Pancreas (tissue), 10 donors: ENCODE data around the gene NXN. TPM values are rescaled to one million over a fixed set of nuclear protein-coding genes. Genes with fewer than 3 reads are reported as not detected.

Source experiments
- ATAC-seq, 4 donors: fragments of 200-7000 bp; cut with Tn5 transposase; one replicate each; pipeline versions ENCODE4 v1.8.0 to v1.9.1; 2020; ENCODE audit warnings: mild to moderate bottlenecking in 4 of 4, moderate library complexity in 4 of 4
- DNase-seq, 6 donors: peaks; one replicate each; pipeline ENCODE4 v3.0.0-alpha.2; 2020
- FAIRE-seq: peaks from 2 replicates; lab custom pipeline; 2012; peaks lifted over from hg19 to GRCh38; lab: Jason Lieb, UNC
- H3K27ac ChIP-seq, 4 donors: fragments of 200-600 bp; sonication (generic); 1 replicate in 3 of 4; 2 replicates in 1 of 4; pipeline versions ENCODE4 v1.5.0 to v1.8.0; 2020
- H3K27me3 ChIP-seq, 4 donors: fragments of 200-600 bp; one replicate each; pipeline ENCODE4 v1.8.0; 2021
- H3K36me3 ChIP-seq, 3 donors: fragments of 200-600 bp; sonication (generic) in 1 of 3; one replicate each; pipeline versions ENCODE4 v1.5.0 to v1.8.0; 2020 to 2021
- H3K4me1 ChIP-seq, 3 donors: fragments of 200-600 bp; one replicate each; pipeline ENCODE4 v1.8.0; 2021
- H3K4me3 ChIP-seq, 4 donors: fragments of 200-600 bp; sonication (generic) in 2 of 4; one replicate each; pipeline versions ENCODE4 v1.5.0 to v1.8.0; 2020 to 2021
- H3K9me3 ChIP-seq, 4 donors: fragments of 200-600 bp; one replicate each; pipeline ENCODE4 v1.8.0; 2021
- whole genome bisulfite sequencing, 2 donors: extraction: QIAGEN DNeasy Blood & Tissue Kit; methylation state at CpG; one replicate each; pipeline ENCODE4 v1.1.7; 2013; 5-methylcytosine and 5-hydroxymethylcytosine counted together
- intact Hi-C, 3 donors: fragments of 100-400 bp; cut with DNase I; formaldehyde crosslinking; loops; one replicate each; pipeline versions ENCODE4 v1.11.1 to v1.14.2; 2022
- polyA plus RNA-seq, 2 donors: library from polyadenylated mRNA; stranded (reverse); fragments of 200-250 nt; gene quantifications; one replicate each; pipeline ENCODE4 v1.2.3, GENCODE V29; 2013
- total RNA-seq, 6 donors: library from RNA; stranded (reverse); fragmentation: NEBNext Ultra II Directional in 4 of 6; extraction: Animal tissue kit (Norgen Biotek cat#: 25700) in 4 of 6; gene quantifications; one replicate each; pipeline versions ENCODE4 v1.2.1 to v1.2.4, GENCODE V29; 2021 to 2023
- TF ChIP-seq, protein P1 (sequence below), 4 donors: fragments of 200-600 bp; sonication (generic) in 3 of 4; IDR thresholded peaks; one replicate each; pipeline versions ENCODE4 v1.5.0 to v1.8.0; 2021; ENCODE audit warnings: antibody characterized with exemption in 4 of 4
- donor health status: healthy with polysubstance abuse.
- donor health status: DM: no; HTN: no; CAD: no; lungs with moderate emphysema.
- donor health status: DM: no; HTN: no; CAD: no.
- donor health status: control.
- donor health status: control.
- donor health status: Bipolar disorder and iron deficiency.
- donor health status: DM: yes; HTN: yes; CAD: no.
- donor health status: DM: no; HTN: no; CAD: no.
- donor health status: DM: no; HTN: no; CAD: no.
- donor health status: DM: yes; HTN: yes; CAD: no.

Gene NXN
- total and polyA plus RNA-seq, 8 donors = 17.4 to 35.0 (median 29.4) TPM

DNA sequence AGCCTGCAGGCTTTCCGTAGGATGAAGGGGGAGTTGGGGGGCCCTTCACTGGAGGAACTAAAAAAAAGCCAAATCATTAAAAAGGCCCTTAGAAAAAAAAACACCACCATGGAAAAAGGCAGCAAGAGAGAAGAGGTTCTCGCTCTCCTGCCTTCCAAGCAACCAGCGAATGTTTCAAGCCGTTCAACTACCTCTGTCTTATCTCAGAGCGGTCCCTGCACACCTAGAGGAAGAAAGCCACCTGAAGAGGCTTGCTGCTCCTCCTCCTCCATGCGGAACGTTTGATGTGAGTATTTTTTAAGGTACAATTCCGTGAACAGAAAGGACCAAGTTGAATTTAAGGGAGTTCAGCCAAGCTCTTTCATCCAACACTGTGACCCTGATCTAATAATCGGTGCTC, 9.2 kb downstream of the NXN start:
- H3K4me3 ChIP-seq = no peak overlapping the region
- TF ChIP-seq, protein P1, sequence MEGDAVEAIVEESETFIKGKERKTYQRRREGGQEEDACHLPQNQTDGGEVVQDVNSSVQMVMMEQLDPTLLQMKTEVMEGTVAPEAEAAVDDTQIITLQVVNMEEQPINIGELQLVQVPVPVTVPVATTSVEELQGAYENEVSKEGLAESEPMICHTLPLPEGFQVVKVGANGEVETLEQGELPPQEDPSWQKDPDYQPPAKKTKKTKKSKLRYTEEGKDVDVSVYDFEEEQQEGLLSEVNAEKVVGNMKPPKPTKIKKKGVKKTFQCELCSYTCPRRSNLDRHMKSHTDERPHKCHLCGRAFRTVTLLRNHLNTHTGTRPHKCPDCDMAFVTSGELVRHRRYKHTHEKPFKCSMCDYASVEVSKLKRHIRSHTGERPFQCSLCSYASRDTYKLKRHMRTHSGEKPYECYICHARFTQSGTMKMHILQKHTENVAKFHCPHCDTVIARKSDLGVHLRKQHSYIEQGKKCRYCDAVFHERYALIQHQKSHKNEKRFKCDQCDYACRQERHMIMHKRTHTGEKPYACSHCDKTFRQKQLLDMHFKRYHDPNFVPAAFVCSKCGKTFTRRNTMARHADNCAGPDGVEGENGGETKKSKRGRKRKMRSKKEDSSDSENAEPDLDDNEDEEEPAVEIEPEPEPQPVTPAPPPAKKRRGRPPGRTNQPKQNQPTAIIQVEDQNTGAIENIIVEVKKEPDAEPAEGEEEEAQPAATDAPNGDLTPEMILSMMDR (IDR thresholded peaks at IDR 0.05) = no peak
- H3K27me3 ChIP-seq = no peaks in the 10 kb centered on the region
- intact Hi-C loops = no loop called here
- ATAC-seq = peak in 2 of 4 donors; percentile 39 to 53
- no peak overlapping the region for H3K27ac ChIP-seq
- DNase-seq = no peak
- H3K4me1 ChIP-seq = peaks cover 0 to 10% (median 0%) of the 10 kb centered on the region in 3 donors
- 69 to 73% methylated on average over 9 of the region's 9 CpGs for WGBS, 2 donors
- no peaks in the 10 kb centered on the region for H3K36me3 ChIP-seq
- H3K9me3 ChIP-seq = no peaks in the 10 kb centered on the region
- no peak for FAIRE-seq

DNA sequence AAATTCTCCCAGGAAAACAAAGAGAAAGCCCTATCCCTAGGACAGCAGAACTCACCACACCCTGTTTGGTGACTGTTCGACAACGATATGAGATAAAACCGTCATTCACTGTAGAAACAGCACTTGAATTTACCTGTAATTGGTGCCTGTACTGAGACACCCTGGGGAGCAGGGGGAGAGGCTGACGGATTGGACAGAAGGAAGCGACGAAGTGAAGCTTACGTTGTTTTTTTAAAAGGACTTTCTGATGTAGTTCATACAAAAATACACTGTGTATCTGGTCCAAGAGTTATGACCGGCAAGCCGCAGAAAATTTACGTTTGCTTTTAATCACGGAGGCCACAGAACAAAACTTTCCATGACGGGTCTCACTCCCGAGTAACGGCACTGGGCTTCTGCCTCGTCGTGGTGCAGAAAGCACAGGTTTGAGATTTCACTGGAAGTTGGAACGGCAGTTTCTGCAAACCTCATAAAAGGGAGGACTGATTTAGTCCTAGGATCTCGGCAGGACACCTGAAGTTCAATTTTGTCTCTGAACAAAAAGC, 9.7 kb downstream of the NXN start:
- TF ChIP-seq, protein P1 (IDR thresholded peaks at IDR 0.05) = no peak
- Histone ChIP-seq H3K4me3 (no peak overlapping the region), H3K4me1 (peaks cover 0 to 5% (median 0%) of the 10 kb centered on the region in 3 donors), H3K27me3 (no peaks in the 10 kb centered on the region), H3K36me3 (no peaks in the 10 kb centered on the region), H3K27ac (no peak overlapping the region), H3K9me3 (no peaks in the 10 kb centered on the region)
- intact Hi-C loops = no loop called here
- ATAC-seq (peak in 2 of 4 donors; percentile 32 to 36), DNase-seq (peak in 1 of 6 donors; percentile 1), FAIRE-seq (no peak)
- WGBS, 2 donors = 64 to 68% methylated on average over 18 of the region's 18 CpGs

DNA sequence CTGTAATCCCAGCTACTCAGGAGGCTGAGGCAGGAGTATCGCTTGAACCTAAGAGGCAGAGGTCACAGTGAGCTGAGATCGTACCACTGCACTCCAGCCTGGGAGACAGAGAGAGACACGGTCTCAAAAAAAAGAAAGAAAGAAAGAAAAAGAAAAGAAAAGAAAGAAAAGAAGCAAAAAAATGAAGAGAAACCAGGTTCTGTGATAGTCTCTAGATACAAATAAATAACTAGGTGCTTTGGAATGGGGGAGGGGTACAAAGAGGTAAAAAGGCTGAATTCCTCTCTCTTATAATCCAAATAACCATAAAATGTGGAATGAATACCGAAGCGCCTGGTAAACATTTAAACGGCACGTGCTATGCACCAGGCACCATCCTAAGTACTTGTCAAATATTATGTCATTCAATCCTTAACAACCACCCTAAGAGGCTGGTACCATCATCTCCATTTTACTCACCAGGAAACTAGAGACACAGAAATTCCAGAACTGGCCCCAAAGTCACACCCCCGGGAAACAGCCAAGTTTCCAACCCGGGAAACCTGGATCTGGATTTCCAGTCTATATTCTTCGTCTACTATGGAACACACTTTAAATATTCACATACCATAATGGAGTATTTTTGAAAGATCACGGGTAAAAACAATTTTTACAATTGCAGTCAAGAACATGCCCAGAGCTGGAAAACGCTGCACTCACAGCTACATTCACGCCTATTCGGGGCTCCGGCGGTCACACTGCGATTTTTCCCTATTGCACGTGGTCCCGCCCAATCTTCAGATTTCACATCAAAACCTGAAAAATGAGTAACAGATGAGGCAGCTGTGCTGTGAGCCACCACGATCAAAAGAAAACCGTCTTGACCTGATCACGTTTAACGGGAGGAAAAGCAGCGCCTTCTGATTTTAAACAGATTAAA, 10.5 kb downstream of the NXN start:
- intact Hi-C loops = no loop called here
- WGBS, 2 donors = 79 to 88% methylated on average over 24 of the region's 24 CpGs
- peak in 1 of 6 donors; percentile 1 for DNase-seq
- Histone ChIP-seq H3K36me3 (no peaks in the 10 kb centered on the region), H3K4me1 (peaks cover 0 to 5% (median 0%) of the 10 kb centered on the region in 3 donors), H3K4me3 (no peak overlapping the region), H3K27ac (no peak overlapping the region), H3K27me3 (no peaks in the 10 kb centered on the region), H3K9me3 (no peaks in the 10 kb centered on the region)
- FAIRE-seq = no peak
- TF ChIP-seq, protein P1 (IDR thresholded peaks at IDR 0.05) = no peak
- ATAC-seq = no peak

DNA sequence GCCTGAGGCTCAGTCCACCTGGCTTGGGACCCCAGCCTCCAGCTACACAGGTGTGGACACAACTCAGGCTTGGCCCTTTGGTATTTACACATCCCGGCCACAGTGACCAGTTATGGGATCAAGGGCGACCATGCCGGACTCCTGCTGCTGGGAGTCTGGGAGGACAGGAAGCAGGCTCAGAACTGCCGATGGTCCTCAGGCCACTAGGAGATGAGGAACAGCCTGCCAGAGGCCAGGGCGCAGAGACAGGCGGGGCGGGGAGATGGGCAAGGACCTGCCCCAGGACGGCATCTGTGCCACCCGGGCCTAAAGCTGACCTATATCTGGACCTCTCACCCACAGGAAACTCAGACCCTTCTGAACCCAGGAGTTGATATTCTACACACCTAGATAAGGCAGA, 12.5 kb downstream of the NXN start:
- no peak for FAIRE-seq
- no peak for ATAC-seq

More for the DNA sequence above, 12.5 kb downstream of the NXN start:
- intact Hi-C loops = no loop called here
- 97% methylated on average over 9 of the region's 9 CpGs for WGBS, 2 donors
- Histone ChIP-seq H3K36me3 (no peaks in the 10 kb centered on the region), H3K9me3 (no peaks in the 10 kb centered on the region), H3K4me1 (peaks cover 0 to 5% (median 0%) of the 10 kb centered on the region in 3 donors), H3K4me3 (no peak overlapping the region), H3K27me3 (no peaks in the 10 kb centered on the region), H3K27ac (no peak overlapping the region)
- TF ChIP-seq, protein P1 (IDR thresholded peaks at IDR 0.05) = no peak
- DNase-seq = no peak
